Stimulated activated naive CD8-positive, alpha-beta T cell treated with anti-CD3 and anti-CD28 coated beads, Interleukin-15, Interleukin-2, amounts not matched to agents 100 U/mL and 50 U/mL, for 24 hours (primary cell): ENCODE measurements around the gene ZBTB16.
A peak's percentile ranks its signal among the peaks of the same experiment; 100 is the strongest.

Experiments
- ATAC-seq: fragments of 150-1000 bp; cut with Tn5 transposase; one replicate; pipeline ENCODE4 v1.10.0; 2021
- DNase-seq: peaks from one replicate; pipeline ENCODE4 v3.0.0; 2021

Gene ZBTB16

GRCh38 chr11:114059278-114059983, at the start of gene ZBTB16:
ZBTB16 (plus strand) TSS chr11:114059711; CDS start chr11:114063301, 3,590 bp downstream.
- DNase-seq (peak; percentile 61), ATAC-seq (peak; percentile 50)

- ATAC-seq (no peak), DNase-seq (no peak)
Observed at GRCh38 chr11:114010931-114011330, 48.6 kb upstream of the ZBTB16 start.

- DNase-seq (no peak), ATAC-seq (no peak)
Observed at GRCh38 chr11:114011443-114011842, 48.1 kb upstream of the ZBTB16 start.

GRCh38 chr11:114015117-114015516, 44.4 kb upstream of the ZBTB16 start:
- ATAC-seq (no peak), DNase-seq (no peak)

- no peak for ATAC-seq
- no peak for DNase-seq
Observed at GRCh38 chr11:114016986-114017385, 42.5 kb upstream of the ZBTB16 start.

- ATAC-seq (no peak), DNase-seq (no peak)
Observed at GRCh38 chr11:114017723-114018122, 41.8 kb upstream of the ZBTB16 start.

GRCh38 chr11:114019046-114019445, 40.5 kb upstream of the ZBTB16 start:
- ATAC-seq = no peak
- no peak for DNase-seq

GRCh38 chr11:114019574-114019973, 39.9 kb upstream of the ZBTB16 start:
- DNase-seq (no peak), ATAC-seq (no peak)

GRCh38 chr11:114025329-114025907, 34.1 kb upstream of the ZBTB16 start:
- ATAC-seq = no peak
- no peak for DNase-seq

GRCh38 chr11:114026355-114026754, 33.2 kb upstream of the ZBTB16 start:
- DNase-seq = peak; percentile 17
- ATAC-seq = peak; percentile 47

- ATAC-seq (no peak), DNase-seq (no peak)
Observed at GRCh38 chr11:114027391-114027790, 32.1 kb upstream of the ZBTB16 start.

GRCh38 chr11:114027926-114028325, 31.6 kb upstream of the ZBTB16 start:
- DNase-seq (no peak), ATAC-seq (no peak)

- ATAC-seq (no peak), DNase-seq (no peak)
Observed at GRCh38 chr11:114031246-114031966, 28.1 kb upstream of the ZBTB16 start.

- no peak for ATAC-seq
- no peak for DNase-seq
Observed at GRCh38 chr11:114031967-114032320, 27.6 kb upstream of the ZBTB16 start.

- no peak for DNase-seq
- ATAC-seq = no peak
Observed at GRCh38 chr11:114033066-114033465, 26.4 kb upstream of the ZBTB16 start.

GRCh38 chr11:114033572-114033971, 25.9 kb upstream of the ZBTB16 start:
- no peak for ATAC-seq

GRCh38 chr11:114034956-114035355, 24.6 kb upstream of the ZBTB16 start:
- ATAC-seq = no peak

More at GRCh38 chr11:114033572-114033971, 25.9 kb upstream of the ZBTB16 start:
- DNase-seq = no peak

GRCh38 chr11:114036147-114036811, 23.2 kb upstream of the ZBTB16 start:
- ATAC-seq (peak; percentile 85), DNase-seq (peak; percentile 64)

More at GRCh38 chr11:114034956-114035355, 24.6 kb upstream of the ZBTB16 start:
- DNase-seq = no peak

GRCh38 chr11:114036958-114037357, 22.6 kb upstream of the ZBTB16 start:
- no peak for ATAC-seq

GRCh38 chr11:114039551-114039950, 20.0 kb upstream of the ZBTB16 start:
- ATAC-seq = no peak
- DNase-seq = no peak

More at GRCh38 chr11:114036958-114037357, 22.6 kb upstream of the ZBTB16 start:
- no peak for DNase-seq

GRCh38 chr11:114040706-114041211, 18.8 kb upstream of the ZBTB16 start:
- DNase-seq = no peak
- ATAC-seq = no peak

GRCh38 chr11:114042234-114042633, 17.3 kb upstream of the ZBTB16 start:
- DNase-seq = no peak
- no peak for ATAC-seq
